AG04450 (cell line): ENCODE measurements around the gene CCDC78. TPM values are rescaled to one million over a fixed set of nuclear protein-coding genes. Genes with fewer than 3 reads are reported as not detected.

Experiments used
- CTCF ChIA-PET: fragments of 300-600, 350-600 bp; formaldehyde crosslinking; extraction: SDS; loops from one replicate; lab custom pipeline; 2022; ENCODE audit warnings: antibody characterized with exemption, inconsistent platforms; lab: Charles Lee
- POLR2A ChIA-PET: fragments of 350-600 bp; formaldehyde crosslinking; extraction: SDS; loops from one replicate; lab custom pipeline; 2021; ENCODE audit warnings: antibody characterized with exemption, inconsistent platforms; lab: Yijun Ruan, JAX
- DNase-seq: peaks from one replicate; pipeline ENCODE4 v3.0.0-alpha.2; 2011; ENCODE audit warnings: low read depth, low spot score
- H3K27ac ChIP-seq: one replicate; pipeline ENCODE4 v1.5.1; 2012; ENCODE audit warnings: low read depth, low read length, control low read depth
- H3K27me3 ChIP-seq: one replicate; pipeline ENCODE4 v1.6.0; 2012; ENCODE audit warnings: low read length; ENCODE audit not compliant: control insufficient read depth, insufficient read depth
- H3K4me3 ChIP-seq: 2 replicates; pipeline ENCODE4 v1.5.1; 2011; ENCODE audit warnings: mild to moderate bottlenecking, low read depth, low read length, control low read depth
- H3K9me3 ChIP-seq: 2 replicates; pipeline ENCODE4 v1.5.1; 2012; ENCODE audit warnings: low read length; ENCODE audit not compliant: control insufficient read depth, insufficient read depth
- CTCF ChIP-seq: IDR thresholded peaks from 2 replicates; pipeline ENCODE4 v1.5.1; 2011; ENCODE audit warnings: low read depth, low read length, control low read depth, inconsistent platforms
- polyA plus RNA-seq: library from polyadenylated mRNA; depleted of rRNA; stranded (reverse); fragments of >200 nt; gene quantifications from 2 replicates; pipeline ENCODE4 v1.2.3, GENCODE V29; 2011

CCDC78 gene
- polyA plus RNA-seq, 1 experiment, result 1.1 TPM

GRCh38 chr16:676565-676902, 49.7 kb downstream of the CCDC78 start:
- Histone ChIP-seq H3K9me3 (peaks cover 7% of the 10 kb centered on the region; the same call in 1 of the 2 replicates), H3K27ac (no peak overlapping the region), H3K27me3 (no peaks in the 10 kb centered on the region), H3K4me3 (no peak overlapping the region)
- no peak for DNase-seq
- ChIA-PET CTCF (interaction anchor here (1.0 to 1.6 kb wide), 2 partner anchors 9 to 16 kb away, joined by 3 to 5 read pairs; no protein-coding TSS in a partner anchor), POLR2A (interaction anchor here (0.6 kb wide), 1 partner anchor 9 kb away, joined by 3 read pairs; no protein-coding TSS in a partner anchor)
- no peak for TF ChIP-seq CTCF

GRCh38 chr16:675884-676564, 50.2 kb downstream of the CCDC78 start:
- CTCF ChIA-PET, result interaction anchor here (1.0 to 1.6 kb wide), 2 partner anchors 9 to 15 kb away, joined by 3 to 5 read pairs; no protein-coding TSS in a partner anchor
- POLR2A ChIA-PET, result interaction anchor here (0.6 kb wide), 1 partner anchor 9 kb away, joined by 3 read pairs; no protein-coding TSS in a partner anchor
- H3K4me3 ChIP-seq, result peak overlapping the region; percentile 57

GRCh38 chr16:674968-675883, 51.0 kb downstream of the CCDC78 start, which contains the start of gene RHBDL1:
Gene RHBDL1, plus strand, starts transcription at chr16:675671. Its CDS starts 120 bp downstream, at chr16:675791.
- POLR2A ChIA-PET, result no interaction called here
- Histone ChIP-seq H3K4me3 (peak within 1 kb of the TSS; percentile 57), H3K9me3 (no peaks in the 10 kb centered on the region; the same call in 1 of the 2 replicates), H3K27me3 (no peaks in the 10 kb centered on the region), H3K27ac (peak within 1 kb of the TSS; percentile 11)
- no peak for DNase-seq
- TF ChIP-seq CTCF, result no peak
- CTCF ChIA-PET, result interaction anchor here (1.6 kb wide), 1 partner anchor 8 kb away, joined by 5 read pairs; no protein-coding TSS in a partner anchor

More at GRCh38 chr16:675884-676564, 50.2 kb downstream of the CCDC78 start:
- Histone ChIP-seq H3K9me3 (peaks cover 3% of the 10 kb centered on the region; the same call in 1 of the 2 replicates), H3K27me3 (no peaks in the 10 kb centered on the region), H3K27ac (no peak overlapping the region)
- no peak for DNase-seq
- no peak for TF ChIP-seq CTCF

- H3K27ac ChIP-seq, result no peak overlapping the region
- H3K4me3 ChIP-seq, result no peak overlapping the region
- no peaks in the 10 kb centered on the region for H3K27me3 ChIP-seq
- ChIA-PET CTCF (no interaction called here), POLR2A (no interaction called here)
- H3K9me3 ChIP-seq, result no peaks in the 10 kb centered on the region; the same call in 1 of the 2 replicates
- no peak for TF ChIP-seq CTCF
- DNase-seq, result no peak
These were observed 51.9 kb downstream of the CCDC78 start for GRCh38 chr16:674214-674881.
